B cell (primary cell): ENCODE results near the gene KCNT2. TPM values are rescaled to one million over a fixed set of nuclear protein-coding genes. Genes with fewer than 3 reads are reported as not detected.

Source experiments
- ATAC-seq: fragments of 200-7000 bp; cut with Tn5 transposase; one replicate; pipeline ENCODE4 v1.10.0; 2021; ENCODE audit warnings: low read depth, mild to moderate bottlenecking, moderate number of reproducible peaks, moderate library complexity
- CTCF ChIA-PET: fragments of 350-600 bp; sonication (Branson Sonifier 250); formaldehyde crosslinking; loops from one replicate; lab custom pipeline; 2021; ENCODE audit warnings: antibody characterized with exemption, inconsistent platforms; lab: Charles Lee
- POLR2A ChIA-PET: fragments of 350-600 bp; sonication (Branson Sonifier 250); formaldehyde crosslinking; loops from one replicate; lab custom pipeline; 2021; ENCODE audit warnings: antibody characterized with exemption; lab: Charles Lee
- DNase-seq: peaks from one replicate; pipeline ENCODE4 v3.0.0; 2013
- H2AFZ ChIP-seq: 2 replicates; pipeline ENCODE4 v1.6.1; 2012; ENCODE audit warnings: mild to moderate bottlenecking, low read depth, low read length; ENCODE audit not compliant: insufficient read depth, poor library complexity, severe bottlenecking
- H3K27ac ChIP-seq, 2 donors: 1 replicate in 1 of 2; 2 replicates in 1 of 2; pipeline ENCODE4 v1.5.1; 2012 to 2013; ENCODE audit warnings: low read length in 2 of 2, mild to moderate bottlenecking in 2 of 2, moderate library complexity in 1 of 2
- H3K27me3 ChIP-seq, 4 experiments: fragments of 200-600 bp in 1 of 4; sonication (generic) in 1 of 4; replicated peaks in 1 of 4; 1 replicate in 2 of 4; 2 replicates in 2 of 4; pipeline versions ENCODE4 v1.6.1 to v1.7.0; 2013 to 2016; ENCODE audit warnings: low read length in 3 of 4, mild to moderate bottlenecking in 2 of 4, mixed read lengths in 1 of 4, moderate library complexity in 1 of 4; ENCODE audit not compliant: insufficient read depth in 4 of 4, control insufficient read depth in 3 of 4; ENCODE audit errors: control extremely low read depth in 1 of 4
- H3K36me3 ChIP-seq, 2 experiments: replicated peaks in 1 of 2; 1 replicate in 1 of 2; 2 replicates in 1 of 2; pipeline versions ENCODE4 v1.6.1 to v1.7.1; 2013; ENCODE audit warnings: low read length in 1 of 2; ENCODE audit not compliant: insufficient read depth in 2 of 2, control insufficient read depth in 1 of 2; ENCODE audit errors: control extremely low read depth in 1 of 2, extremely low read depth in 1 of 2
- H3K4me1 ChIP-seq, 2 donors: fragments of 200-600 bp in 1 of 2; sonication (generic) in 1 of 2; 1 replicate in 1 of 2; 2 replicates in 1 of 2; pipeline versions ENCODE4 v1.5.1 to v1.6.1; 2013 to 2017; ENCODE audit warnings: low read length in 2 of 2; ENCODE audit not compliant: control insufficient read depth in 2 of 2, insufficient read depth in 2 of 2
- H3K4me2 ChIP-seq: replicated peaks from 2 replicates; pipeline ENCODE3; 2012; ENCODE audit warnings: mild to moderate bottlenecking, low read depth, low read length; ENCODE audit not compliant: poor library complexity, severe bottlenecking
- H3K4me3 ChIP-seq, 5 experiments: fragments of 200-600 bp in 1 of 5; sonication (generic) in 1 of 5; 1 replicate in 3 of 5; 2 replicates in 2 of 5; pipeline versions ENCODE4 v1.5.1 to v1.7.0; 2011 to 2016; ENCODE audit warnings: low read length in 4 of 5, mild to moderate bottlenecking in 4 of 5, low read depth in 2 of 5, control low read depth in 1 of 5, moderate library complexity in 1 of 5; ENCODE audit not compliant: insufficient read depth in 1 of 5; ENCODE audit errors: control extremely low read depth in 1 of 5, extremely low read depth in 1 of 5
- H3K79me2 ChIP-seq: fragments of 200-600 bp; sonication (generic); one replicate; pipeline ENCODE4 v1.6.0; 2016; ENCODE audit warnings: low read length; ENCODE audit not compliant: control insufficient read depth, insufficient read depth
- H3K9ac ChIP-seq: fragments of 200-600 bp; sonication (generic); 2 replicates; pipeline ENCODE4 v1.6.1; 2017; ENCODE audit warnings: mild to moderate bottlenecking, low read length, moderate library complexity
- H3K9me3 ChIP-seq, 3 donors: one replicate each; pipeline versions ENCODE4 v1.6.1 to v1.7.1; 2013; ENCODE audit warnings: low read length in 2 of 3; ENCODE audit not compliant: control insufficient read depth in 2 of 3, insufficient read depth in 1 of 3; ENCODE audit errors: control extremely low read depth in 1 of 3
- H4K20me1 ChIP-seq: 2 replicates; pipeline ENCODE4 v1.6.0; 2012; ENCODE audit warnings: mild to moderate bottlenecking, low read length; ENCODE audit not compliant: insufficient read depth, control insufficient read depth, poor library complexity, severe bottlenecking
- H3K27ac Mint-ChIP-seq: one replicate; pipeline ENCODE4 v1.8.0; 2021; ENCODE audit warnings: mixed read lengths
- H3K27me3 Mint-ChIP-seq: one replicate; pipeline ENCODE4 v1.8.0; 2021; ENCODE audit warnings: mixed read lengths
- H3K4me1 Mint-ChIP-seq: one replicate; pipeline ENCODE4 v1.8.0; 2021; ENCODE audit warnings: mixed read lengths
- H3K4me3 Mint-ChIP-seq: one replicate; pipeline ENCODE4 v1.8.0; 2021; ENCODE audit warnings: mixed read lengths
- H3K9me3 Mint-ChIP-seq: one replicate; pipeline ENCODE4 v1.8.0; 2022; ENCODE audit warnings: mixed read lengths; ENCODE audit not compliant: insufficient read depth
- CTCF ChIP-seq: fragments of 200-600 bp; IDR thresholded peaks from one replicate; pipeline ENCODE4 v1.8.0; 2022; ENCODE audit warnings: antibody characterized with exemption, mild to moderate bottlenecking
- EZH2 ChIP-seq: IDR thresholded peaks from 2 replicates; pipeline ENCODE4 v1.6.1; 2012; ENCODE audit warnings: borderline replicate concordance, low read depth, mild to moderate bottlenecking, moderate library complexity, low read length; ENCODE audit not compliant: insufficient read depth, poor library complexity, severe bottlenecking
- WGBS: methylation state at CpG from one replicate; pipeline ENCODE4 v1.1.5; 2013; ENCODE audit warnings: missing lambda C conversion rate; ENCODE audit not compliant: insufficient coverage; 5-methylcytosine and 5-hydroxymethylcytosine counted together
- intact Hi-C: fragments of 100-400 bp; cut with micrococcal nuclease; formaldehyde crosslinking; loops from one replicate; pipeline ENCODE4 v1.10.0; 2022
- polyA plus RNA-seq: library from polyadenylated mRNA; depleted of rRNA; stranded (reverse); fragments of >200 nt; gene quantifications from 2 replicates; pipeline ENCODE4 v1.2.3, GENCODE V29; 2012
- total RNA-seq, 2 donors: library from RNA; stranded (reverse); fragments of 120-200 nt in 1 of 2; gene quantifications; 1 replicate in 1 of 2; 2 replicates in 1 of 2; pipeline versions ENCODE4 v1.2.3 to v1.2.4, GENCODE V29; 2013 to 2022

KCNT2 gene
- total and polyA plus RNA-seq, 2 donors (not counting 1 experiment from before 2014, with no cell fraction given): not detected

GRCh38 chr1:196609370-196609737 is 1.1 kb upstream of the KCNT2 start:
- Mint-ChIP-seq H3K4me3 (no peak overlapping the region), H3K27ac (no peak overlapping the region), H3K4me1 (peaks cover 3% of the 10 kb centered on the region), H3K9me3 (no peaks in the 10 kb centered on the region), H3K27me3 (peaks cover 23% of the 10 kb centered on the region)
- Histone ChIP-seq H3K27me3 (peaks cover 0 to 14% (median 11%) of the 10 kb centered on the region in 4 experiments), H3K4me2 (no peak overlapping the region), H3K36me3 (no peaks in the 10 kb centered on the region), H3K9ac (no peak overlapping the region), H4K20me1 (no peaks in the 10 kb centered on the region), H2AFZ (no peak overlapping the region), H3K4me3 (no peak overlapping the region), H3K79me2 (no peaks in the 10 kb centered on the region), H3K9me3 (peaks cover 0 to 10% (median 1%) of the 10 kb centered on the region in 3 donors), H3K4me1 (no peaks in the 10 kb centered on the region), H3K27ac (no peak overlapping the region)
- CTCF ChIA-PET: no interaction called here
- POLR2A ChIA-PET: no interaction called here
- WGBS: 27% methylated on average over 4 of the region's 10 CpGs
- no peak for TF ChIP-seq EZH2
- no peak for TF ChIP-seq CTCF
- intact Hi-C loops: no loop called here
- DNase-seq (no peak), ATAC-seq (no peak)

GRCh38 chr1:196607981-196608380 is 259 bp downstream of the KCNT2 start:
- H3K4me2 ChIP-seq: no peak overlapping the region

More at GRCh38 chr1:196607981-196608380, 259 bp downstream of the KCNT2 start:
- ChIA-PET CTCF (no interaction called here), POLR2A (no interaction called here)
- Mint-ChIP-seq H3K4me3 (no peak overlapping the region), H3K27me3 (peaks cover 23% of the 10 kb centered on the region), H3K4me1 (peaks cover 3% of the 10 kb centered on the region), H3K27ac (no peak overlapping the region), H3K9me3 (no peaks in the 10 kb centered on the region)
- DNase-seq (no peak), ATAC-seq (no peak)
- no peak overlapping the region for H3K4me3 ChIP-seq
- intact Hi-C loops: no loop called here
- H3K36me3 ChIP-seq: no peaks in the 10 kb centered on the region
- no peak overlapping the region for H2AFZ ChIP-seq
- no peaks in the 10 kb centered on the region for H4K20me1 ChIP-seq
- H3K27me3 ChIP-seq: peaks cover 0 to 14% (median 11%) of the 10 kb centered on the region in 4 experiments
- TF ChIP-seq CTCF (no peak), EZH2 (no peak)
- H3K9ac ChIP-seq: no peak overlapping the region
- no peak overlapping the region for H3K27ac ChIP-seq
- WGBS: 1% methylated on average over 6 of the region's 8 CpGs
- peaks cover 0 to 10% (median 1%) of the 10 kb centered on the region in 3 donors for H3K9me3 ChIP-seq
- H3K4me1 ChIP-seq: no peaks in the 10 kb centered on the region
- no peaks in the 10 kb centered on the region for H3K79me2 ChIP-seq
